Retina (tissue), 1 donor: ENCODE data around the gene FHAD1.
"Not testable (repeated sequence)": the region's sequence is repeated elsewhere in the genome, so short reads cannot be mapped to it uniquely, and the experiment has no call there.

ENCODE experiments used
- DNase-seq: peaks from one replicate; pipeline ENCODE4 v3.0.0-alpha.2; 2016

Gene FHAD1

DNA sequence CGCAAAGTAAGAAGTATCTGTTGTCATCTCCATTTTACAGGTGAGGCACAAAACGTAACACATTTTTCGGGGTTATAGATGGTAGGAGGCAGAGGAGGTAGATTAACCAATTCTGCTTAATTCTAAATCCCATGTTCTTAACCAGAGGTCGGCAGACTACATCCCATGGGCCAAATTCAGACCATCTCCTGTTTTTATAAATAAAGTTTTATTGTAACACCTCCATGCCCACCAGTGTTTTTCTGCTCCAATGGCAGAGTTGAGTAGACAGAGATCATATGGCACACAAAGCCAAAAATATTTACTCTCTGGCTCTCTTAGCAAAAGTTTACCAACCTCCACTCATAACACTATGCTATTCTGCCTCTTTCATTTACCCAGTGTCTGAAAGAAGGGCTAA lies 30.9 kb downstream of the FHAD1 start:
- DNase-seq: no peak

- no peak for DNase-seq
These were observed 32.7 kb downstream of the FHAD1 start for GRCh38 chr1:15279576-15280230.

DNA sequence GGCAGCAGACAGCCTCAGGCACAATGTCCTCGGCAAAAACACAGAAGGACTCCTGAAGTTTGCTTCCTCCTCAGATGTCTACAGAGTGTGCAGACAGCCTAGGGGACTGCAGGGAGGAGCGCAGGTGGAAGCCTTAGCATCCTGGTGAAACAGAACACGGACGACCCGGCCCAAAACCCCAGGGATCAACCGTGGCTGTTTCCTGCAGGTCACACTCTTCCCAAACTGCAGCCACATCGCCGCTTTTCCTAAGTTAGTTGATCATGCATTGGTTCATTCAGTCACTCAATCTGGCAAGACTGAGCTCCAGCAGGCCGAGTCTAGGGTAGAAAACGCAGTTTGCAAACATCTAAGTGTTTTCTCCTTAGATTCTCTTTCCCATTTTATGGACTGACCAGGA lies 33.4 kb downstream of the FHAD1 start:
- DNase-seq: no peak

DNA sequence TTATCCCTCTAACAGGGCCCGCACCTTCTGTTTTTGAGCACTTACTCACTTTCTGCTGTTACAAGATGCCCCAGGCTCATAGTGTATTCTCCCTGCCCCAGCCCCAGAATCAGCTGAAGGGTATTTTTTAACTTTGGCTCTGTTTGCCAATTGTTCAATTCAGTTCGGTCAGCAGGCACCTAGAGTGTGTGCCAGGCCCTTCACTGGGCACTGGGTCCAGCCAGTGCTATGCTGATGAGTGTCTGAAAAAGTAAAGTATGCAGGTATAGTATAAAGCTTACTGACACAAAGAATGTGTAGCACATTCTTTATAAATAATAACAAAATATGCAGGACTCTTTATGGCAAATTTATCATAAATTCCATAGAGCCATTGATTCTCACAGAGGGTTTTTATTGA lies 35.0 kb downstream of the FHAD1 start:
- DNase-seq: no peak

DNA sequence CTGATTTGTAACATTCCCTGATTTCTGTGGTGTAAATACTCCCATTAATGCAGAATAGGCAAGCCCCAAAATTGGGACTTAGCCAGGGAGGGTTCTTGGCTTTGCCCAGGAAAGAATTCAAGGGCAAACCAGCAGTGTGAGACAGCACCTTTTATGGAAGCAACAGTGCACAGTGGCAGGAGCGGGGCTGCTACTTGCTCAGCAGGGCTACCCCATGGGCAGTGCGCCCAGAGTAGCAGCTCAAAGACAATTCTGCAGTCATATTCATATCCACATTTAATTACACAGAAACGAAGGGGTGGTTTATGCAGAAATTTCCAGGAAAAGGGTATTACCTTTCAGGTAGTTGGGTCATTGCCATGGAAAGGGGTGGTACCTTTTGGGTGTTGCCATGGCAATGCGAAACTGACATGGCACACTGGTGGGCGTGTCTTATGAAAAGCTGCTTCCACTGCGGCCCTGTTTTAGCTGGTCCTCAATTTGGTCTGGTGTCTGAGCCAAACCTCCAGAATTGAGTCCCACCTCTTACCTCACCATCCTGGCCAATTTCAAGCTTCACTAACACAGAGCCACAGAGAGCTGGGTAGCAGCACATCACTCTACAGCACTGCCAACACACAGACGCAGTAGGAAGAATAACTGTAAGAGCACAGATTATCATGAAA lies 35.9 kb downstream of the FHAD1 start:
- no peak for DNase-seq

GRCh38 chr1:15283526-15283925 lies 36.5 kb downstream of the FHAD1 start:
- no peak for DNase-seq

- no peak for DNase-seq
These were observed 39.4 kb downstream of the FHAD1 start for GRCh38 chr1:15286452-15286851.

DNA sequence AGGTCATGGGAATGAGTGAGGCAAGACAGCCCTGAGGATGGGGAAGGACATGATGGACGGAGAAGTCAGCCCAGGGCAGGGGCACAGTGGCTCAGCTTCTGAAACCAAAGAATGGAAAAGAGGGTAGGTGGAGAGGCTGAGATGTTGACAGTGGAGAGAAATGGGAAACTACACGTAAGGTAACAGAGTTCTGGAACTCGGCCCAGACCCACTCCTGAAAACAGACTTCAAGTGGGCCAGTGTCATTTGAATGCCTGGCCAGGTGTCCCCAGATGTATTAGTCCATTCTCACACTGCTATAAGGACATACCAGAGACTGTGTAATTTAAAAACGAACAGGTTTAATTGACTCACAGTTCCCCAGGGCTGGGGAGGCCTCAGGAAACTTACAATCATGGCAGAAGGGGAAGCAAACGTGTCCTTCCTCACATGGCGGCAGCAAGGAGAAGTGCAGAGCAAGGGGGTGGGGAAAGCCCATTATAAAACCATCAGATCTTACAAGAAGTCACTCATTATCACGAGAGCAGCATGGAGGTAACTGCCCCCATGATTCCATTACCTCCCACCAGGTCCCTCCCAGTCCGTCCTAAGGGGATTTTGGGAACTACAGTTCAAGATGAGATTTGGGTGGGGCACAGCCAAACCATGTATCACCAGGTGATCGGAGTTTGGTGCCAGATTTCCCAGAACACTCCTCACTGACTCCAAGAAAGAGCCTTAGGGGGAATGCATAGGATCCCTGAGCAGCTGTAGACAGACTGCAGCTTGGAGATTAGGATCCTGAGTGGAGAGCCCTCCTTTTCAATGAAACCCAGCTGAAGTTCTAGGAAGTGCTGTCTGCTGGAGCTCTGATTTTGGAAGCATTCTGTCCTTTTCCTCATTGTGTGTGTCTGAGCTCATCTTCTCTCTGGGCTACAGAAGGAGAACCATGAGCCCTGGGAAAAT lies 40.3 kb downstream of the FHAD1 start:
- DNase-seq: no peak

DNA sequence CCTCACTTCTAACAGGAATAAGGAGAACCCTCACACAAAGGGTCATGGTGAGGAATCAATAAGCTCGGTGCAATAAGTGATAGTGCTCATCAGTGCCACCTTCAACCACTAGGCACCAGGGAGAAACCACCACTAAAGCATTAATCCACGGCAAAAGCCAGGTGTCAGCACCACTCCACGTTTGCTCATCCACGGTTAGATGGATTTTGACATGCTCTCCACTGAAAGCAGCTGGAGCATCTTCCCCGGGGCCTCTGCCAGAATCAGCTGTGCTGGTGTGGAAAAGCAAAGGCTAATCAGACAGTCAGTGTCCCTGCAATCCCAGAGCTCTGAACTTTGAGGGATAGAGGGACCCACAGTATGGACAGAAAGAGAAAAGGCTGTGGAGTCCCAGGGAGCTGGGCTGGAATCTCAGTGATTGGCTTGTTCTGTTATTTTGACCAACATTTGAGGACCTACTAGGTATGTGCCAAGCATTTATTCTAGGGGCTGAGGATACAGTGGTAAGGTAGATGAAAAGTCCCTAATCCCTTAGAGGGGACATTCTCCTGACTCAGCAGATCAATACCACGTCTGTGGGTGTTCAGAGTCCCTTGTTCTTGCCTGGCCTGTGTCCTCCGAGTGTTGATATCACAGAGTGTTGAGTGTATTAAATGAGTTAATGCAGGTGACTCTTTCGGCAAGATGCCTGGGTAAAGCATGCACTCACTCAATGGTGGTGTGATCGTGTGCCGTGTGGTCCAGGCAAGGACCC lies 41.3 kb downstream of the FHAD1 start:
- DNase-seq: peak; percentile 54

DNA sequence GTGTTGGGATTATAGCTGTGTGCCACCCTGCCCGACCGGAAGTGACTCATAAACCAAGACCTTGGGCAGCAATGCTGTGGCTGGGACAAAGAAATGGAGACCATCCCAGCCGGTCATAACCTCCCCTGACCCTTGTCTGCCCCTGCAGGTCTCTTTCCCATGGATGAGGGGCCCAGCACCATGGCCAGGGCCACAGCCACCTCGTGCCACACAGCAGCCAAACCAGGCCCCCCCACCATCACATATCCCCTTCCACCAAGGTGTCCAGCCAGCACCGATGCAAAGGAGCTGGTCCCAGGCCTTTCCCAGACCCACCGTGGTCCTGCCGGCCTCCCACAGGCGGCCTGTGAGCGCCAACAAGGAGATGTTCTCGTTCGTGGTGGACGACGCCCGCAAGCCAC lies 42.2 kb downstream of the FHAD1 start:
- DNase-seq: no peak

DNA sequence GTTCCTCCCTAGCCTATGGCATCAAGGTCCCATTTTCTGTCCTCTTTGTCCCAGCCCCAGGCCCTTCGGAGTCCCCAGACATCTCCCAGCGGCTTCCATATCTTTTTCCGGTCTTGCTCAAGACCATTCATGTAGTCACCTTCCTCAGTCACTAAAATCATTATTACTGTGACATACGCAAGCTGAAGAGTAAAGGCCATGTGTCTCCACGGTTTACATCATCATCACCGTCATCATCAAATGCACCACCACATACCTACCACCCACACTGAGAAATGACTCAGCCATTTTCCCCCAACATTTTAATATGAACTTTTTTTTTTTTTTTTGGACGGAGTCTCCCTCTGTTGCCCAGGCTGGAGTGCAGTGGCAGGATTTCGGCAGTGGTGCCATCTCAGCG lies 43.4 kb downstream of the FHAD1 start:
- no peak for DNase-seq

DNA sequence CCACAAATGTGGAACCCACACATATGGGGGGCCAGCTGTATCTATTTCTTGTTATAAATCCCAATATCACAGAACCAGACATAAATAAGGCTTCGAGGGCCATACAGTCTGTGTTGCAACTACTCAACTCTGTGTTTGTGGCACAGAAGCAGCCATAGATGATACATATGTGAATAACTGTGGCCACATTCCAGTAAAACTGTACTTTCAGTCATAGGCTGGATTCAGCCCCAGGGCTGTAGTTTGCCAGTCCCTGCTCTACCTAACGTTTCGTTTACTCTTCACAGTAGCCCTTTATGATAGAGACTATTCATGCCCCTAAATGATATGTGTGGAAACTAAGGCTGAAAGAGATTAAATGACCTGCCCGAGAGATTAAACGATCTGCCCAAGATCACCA lies 48.7 kb downstream of the FHAD1 start:
- DNase-seq: no peak

- DNase-seq: no peak
These were observed 49.7 kb downstream of the FHAD1 start for GRCh38 chr1:15296585-15297321.

DNA sequence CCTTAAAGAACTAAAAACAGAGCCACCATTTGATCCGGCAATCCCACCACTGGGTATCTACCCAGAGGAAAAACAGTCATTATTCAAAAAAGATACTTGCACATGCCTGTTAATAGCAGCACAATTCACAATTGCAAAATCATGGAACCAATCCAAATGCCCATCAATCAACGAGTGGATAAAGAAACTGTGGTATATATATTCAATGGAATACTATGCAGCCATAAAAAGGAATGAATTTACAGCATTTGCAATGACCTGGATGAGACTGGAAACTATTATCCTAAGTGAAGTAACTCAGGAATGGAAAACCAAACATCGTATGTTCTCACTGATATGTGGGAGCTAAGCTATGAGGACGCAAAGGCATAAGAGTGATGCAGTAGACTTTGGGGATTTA lies 51.0 kb downstream of the FHAD1 start:
- DNase-seq: not testable (repeated sequence)

- DNase-seq: no peak
These were observed 52.2 kb downstream of the FHAD1 start for GRCh38 chr1:15299179-15299578.

DNA sequence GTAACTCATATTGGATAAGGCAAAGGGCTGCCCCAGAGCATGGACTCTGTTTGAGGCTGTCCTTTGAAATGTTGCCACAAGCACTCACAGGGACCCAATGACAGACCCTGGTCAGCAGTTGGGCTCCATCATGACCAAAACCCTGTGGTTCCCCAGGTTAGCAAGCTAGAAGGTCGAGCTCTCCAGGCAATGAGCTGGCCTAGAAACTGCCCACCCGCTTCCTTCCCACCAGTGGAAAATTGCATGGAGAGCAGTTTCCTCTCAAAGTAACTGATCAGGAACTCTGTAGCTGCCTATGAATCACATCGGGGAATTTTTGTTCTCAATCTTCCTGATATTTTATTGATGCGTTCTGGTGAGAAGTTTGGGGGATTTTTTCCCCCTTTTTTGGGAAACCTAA lies 52.8 kb downstream of the FHAD1 start:
- no peak for DNase-seq

DNA sequence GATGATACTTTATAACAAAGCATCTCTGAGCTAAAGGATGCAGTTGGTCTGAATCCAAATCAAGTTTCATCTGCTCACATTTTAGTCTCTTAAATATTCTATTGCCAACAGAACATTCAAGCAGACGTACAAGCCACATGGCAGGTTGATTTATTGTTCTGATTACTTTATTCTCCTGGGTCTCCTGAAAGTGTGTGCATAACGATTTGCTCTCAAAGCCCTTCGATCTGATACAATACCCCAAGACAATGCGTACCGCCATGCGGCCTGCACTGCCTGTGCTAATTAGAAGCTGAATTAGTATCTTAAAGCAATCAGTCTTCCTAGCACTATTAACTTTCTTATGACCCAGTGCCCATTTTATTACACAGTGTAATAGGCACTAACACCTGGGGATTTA lies 56.9 kb downstream of the FHAD1 start:
- no peak for DNase-seq

DNA sequence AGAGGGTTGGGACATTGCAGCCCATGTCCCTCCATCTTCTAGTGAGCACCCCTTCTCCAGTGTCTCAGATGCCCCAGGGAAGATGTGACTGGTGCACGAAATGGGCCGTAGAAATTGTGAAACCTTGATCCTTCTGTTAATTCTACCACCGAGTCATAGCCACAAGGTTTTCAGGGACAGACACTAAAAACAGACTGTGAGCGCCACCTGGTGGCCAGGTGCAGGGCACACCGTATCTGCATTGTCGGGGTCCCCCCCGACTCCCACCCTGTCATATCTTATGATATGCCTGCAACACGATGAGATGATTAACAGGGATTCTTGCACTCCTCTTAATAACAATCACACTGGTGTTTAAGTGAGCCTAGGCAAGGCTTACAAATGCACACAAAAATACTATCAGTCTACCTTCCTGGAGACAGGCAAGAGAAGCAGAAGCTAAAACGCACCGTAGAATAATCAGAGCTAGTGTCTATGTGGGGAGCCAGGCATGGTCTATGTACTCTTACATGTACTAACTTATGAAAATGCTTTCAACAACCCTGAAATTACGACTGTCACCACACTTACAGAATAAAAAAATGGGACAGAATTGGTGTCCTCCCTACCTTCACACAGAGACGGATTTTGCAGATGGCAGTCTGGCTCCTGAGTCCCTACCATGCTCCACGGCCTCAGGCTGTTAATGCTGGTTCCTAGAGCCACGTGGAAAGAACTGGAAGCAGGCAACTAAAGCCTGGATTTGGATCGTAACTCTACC lies 57.9 kb downstream of the FHAD1 start:
- DNase-seq: peak; percentile 66

GRCh38 chr1:15305468-15305770 lies 58.4 kb downstream of the FHAD1 start:
- no peak for DNase-seq

- not testable (repeated sequence) for DNase-seq
These were observed 59.3 kb downstream of the FHAD1 start for GRCh38 chr1:15306352-15306751.

DNA sequence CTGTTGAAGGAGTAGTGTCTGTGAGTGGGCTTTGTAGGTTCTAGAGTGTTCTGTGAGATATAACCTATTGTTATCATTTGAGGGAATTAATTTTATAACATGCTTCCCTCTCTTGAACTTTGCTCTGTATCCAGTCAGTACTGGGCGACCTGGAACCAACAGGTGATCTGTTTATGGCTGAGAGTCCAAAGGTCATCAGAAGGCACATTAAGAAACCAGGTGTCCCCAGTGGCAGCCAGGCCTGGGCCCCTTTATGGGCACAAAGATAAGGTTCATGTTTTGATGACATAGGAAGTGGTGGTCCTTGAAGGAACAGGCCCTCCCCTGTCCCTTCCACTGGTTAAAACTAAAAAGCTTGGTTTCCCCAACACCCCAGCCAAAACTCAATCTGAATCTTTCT lies 61.1 kb downstream of the FHAD1 start:
- no peak for DNase-seq

- no peak for DNase-seq
These were observed 61.6 kb downstream of the FHAD1 start for GRCh38 chr1:15308621-15309027.
